Ascending aorta (tissue), 2 donors: ENCODE measurements around the gene EIF4E2. TPM values are rescaled to one million over a fixed set of nuclear protein-coding genes. Genes with fewer than 3 reads are reported as not detected.
"Not testable (repeated sequence)": the region's sequence is repeated elsewhere in the genome, so short reads cannot be mapped to it uniquely, and the experiment has no call there.

Source experiments
- DNase-seq, 2 donors: peaks; one replicate each; pipeline ENCODE4 v3.0.0-alpha.2; 2019; ENCODE audit warnings: low spot score in 2 of 2
- H3K27ac ChIP-seq, 2 donors: fragments of 200-600 bp; sonication (generic); one replicate each; pipeline ENCODE4 v1.5.1; 2016 to 2017; ENCODE audit warnings: mild to moderate bottlenecking in 1 of 2
- H3K27me3 ChIP-seq: fragments of 200-600 bp; sonication (generic); one replicate; pipeline ENCODE4 v1.5.1; 2017
- H3K36me3 ChIP-seq, 2 donors: fragments of 200-600 bp; sonication (generic); one replicate each; pipeline ENCODE4 v1.5.1; 2016
- H3K4me1 ChIP-seq, 2 donors: fragments of 200-600 bp; sonication (generic); one replicate each; pipeline ENCODE4 v1.5.1; 2016 to 2017; ENCODE audit warnings: mild to moderate bottlenecking in 1 of 2
- H3K4me3 ChIP-seq, 2 donors: fragments of 200-600 bp; sonication (generic); one replicate each; pipeline ENCODE4 v1.5.1; 2016 to 2017; ENCODE audit warnings: mild to moderate bottlenecking in 1 of 2
- H3K9me3 ChIP-seq, 2 donors: fragments of 200-600 bp; sonication (generic); one replicate each; pipeline ENCODE4 v1.5.1; 2016
- intact Hi-C: fragments of 100-400 bp; cut with DNase I; formaldehyde crosslinking; loops from one replicate; pipeline ENCODE4 v1.15.1; 2023
- total RNA-seq: library from RNA; depleted of rRNA; stranded (reverse); fragments of >200 nt; gene quantifications from one replicate; pipeline ENCODE4 v1.1.0, GENCODE V29; 2016
- TF ChIP-seq, protein P1 (sequence below), 3 experiments: fragments of 200-600 bp in 2 of 3; fragments of 450-650 bp in 1 of 3; sonication (generic) in 2 of 3; IDR thresholded peaks; one replicate each; pipeline ENCODE4 v1.5.1; 2016 to 2019; ENCODE audit warnings: antibody characterized with exemption in 3 of 3, mild to moderate bottlenecking in 1 of 3, moderate library complexity in 1 of 3

The EIF4E2 gene
- total RNA-seq, 1 donor from 2014 or later, result 16.7 TPM

DNA sequence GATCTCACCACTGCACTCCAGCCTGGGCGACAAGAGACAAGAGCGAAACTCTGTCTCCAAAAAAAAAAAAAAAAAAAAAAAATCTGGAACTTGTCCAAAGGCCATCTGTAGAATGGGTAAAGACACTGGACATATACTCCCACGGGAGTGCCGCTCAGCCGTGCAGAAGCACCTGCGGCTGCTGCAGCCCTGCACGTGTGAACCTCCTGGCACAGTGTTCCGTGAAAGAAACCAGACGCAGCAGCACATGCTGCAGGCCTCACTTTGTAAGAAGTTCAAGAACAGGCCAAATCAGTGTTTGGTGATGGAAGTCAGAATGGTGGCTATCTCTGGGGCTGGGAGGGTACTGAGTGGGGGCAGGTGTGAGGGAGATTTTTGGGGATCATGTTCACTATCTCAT is 18.1 kb upstream of the EIF4E2 start:
- no peaks in the 10 kb centered on the region for H3K9me3 ChIP-seq
- intact Hi-C loops, result no loop called here
- H3K4me3 ChIP-seq, result no peak overlapping the region
- no peaks in the 10 kb centered on the region for H3K27me3 ChIP-seq
- TF ChIP-seq, protein P1, sequence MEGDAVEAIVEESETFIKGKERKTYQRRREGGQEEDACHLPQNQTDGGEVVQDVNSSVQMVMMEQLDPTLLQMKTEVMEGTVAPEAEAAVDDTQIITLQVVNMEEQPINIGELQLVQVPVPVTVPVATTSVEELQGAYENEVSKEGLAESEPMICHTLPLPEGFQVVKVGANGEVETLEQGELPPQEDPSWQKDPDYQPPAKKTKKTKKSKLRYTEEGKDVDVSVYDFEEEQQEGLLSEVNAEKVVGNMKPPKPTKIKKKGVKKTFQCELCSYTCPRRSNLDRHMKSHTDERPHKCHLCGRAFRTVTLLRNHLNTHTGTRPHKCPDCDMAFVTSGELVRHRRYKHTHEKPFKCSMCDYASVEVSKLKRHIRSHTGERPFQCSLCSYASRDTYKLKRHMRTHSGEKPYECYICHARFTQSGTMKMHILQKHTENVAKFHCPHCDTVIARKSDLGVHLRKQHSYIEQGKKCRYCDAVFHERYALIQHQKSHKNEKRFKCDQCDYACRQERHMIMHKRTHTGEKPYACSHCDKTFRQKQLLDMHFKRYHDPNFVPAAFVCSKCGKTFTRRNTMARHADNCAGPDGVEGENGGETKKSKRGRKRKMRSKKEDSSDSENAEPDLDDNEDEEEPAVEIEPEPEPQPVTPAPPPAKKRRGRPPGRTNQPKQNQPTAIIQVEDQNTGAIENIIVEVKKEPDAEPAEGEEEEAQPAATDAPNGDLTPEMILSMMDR (IDR thresholded peaks at IDR 0.05), result no peak
- no peak for DNase-seq
- no peaks in the 10 kb centered on the region for H3K36me3 ChIP-seq
- H3K27ac ChIP-seq, result no peak overlapping the region
- no peaks in the 10 kb centered on the region for H3K4me1 ChIP-seq

DNA sequence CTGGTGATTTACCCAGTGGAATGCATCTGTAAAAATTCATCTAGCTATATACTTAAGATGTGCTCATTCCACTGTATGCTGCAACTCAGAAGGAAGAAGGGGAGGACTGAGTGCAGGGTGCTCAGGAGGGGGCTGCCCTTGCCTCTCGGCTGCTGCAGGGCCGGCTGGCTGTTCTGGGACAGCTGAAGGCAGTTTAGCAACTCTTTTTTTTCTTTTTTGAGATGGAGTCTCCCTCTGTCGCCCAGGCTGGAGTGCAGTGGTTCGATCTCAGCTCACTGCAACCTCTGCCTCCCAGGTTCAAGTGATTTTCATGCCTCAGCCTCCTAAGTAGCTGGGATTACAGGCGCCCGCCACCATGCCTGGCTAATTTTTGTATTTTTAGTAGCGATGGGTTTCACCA is 17.7 kb upstream of the EIF4E2 start:
- H3K27ac ChIP-seq, DNase-seq, H3K9me3 ChIP-seq, intact Hi-C loops, H3K27me3 ChIP-seq, H3K4me3 ChIP-seq, H3K36me3 ChIP-seq, H3K4me1 ChIP-seq: not testable (repeated sequence)

DNA sequence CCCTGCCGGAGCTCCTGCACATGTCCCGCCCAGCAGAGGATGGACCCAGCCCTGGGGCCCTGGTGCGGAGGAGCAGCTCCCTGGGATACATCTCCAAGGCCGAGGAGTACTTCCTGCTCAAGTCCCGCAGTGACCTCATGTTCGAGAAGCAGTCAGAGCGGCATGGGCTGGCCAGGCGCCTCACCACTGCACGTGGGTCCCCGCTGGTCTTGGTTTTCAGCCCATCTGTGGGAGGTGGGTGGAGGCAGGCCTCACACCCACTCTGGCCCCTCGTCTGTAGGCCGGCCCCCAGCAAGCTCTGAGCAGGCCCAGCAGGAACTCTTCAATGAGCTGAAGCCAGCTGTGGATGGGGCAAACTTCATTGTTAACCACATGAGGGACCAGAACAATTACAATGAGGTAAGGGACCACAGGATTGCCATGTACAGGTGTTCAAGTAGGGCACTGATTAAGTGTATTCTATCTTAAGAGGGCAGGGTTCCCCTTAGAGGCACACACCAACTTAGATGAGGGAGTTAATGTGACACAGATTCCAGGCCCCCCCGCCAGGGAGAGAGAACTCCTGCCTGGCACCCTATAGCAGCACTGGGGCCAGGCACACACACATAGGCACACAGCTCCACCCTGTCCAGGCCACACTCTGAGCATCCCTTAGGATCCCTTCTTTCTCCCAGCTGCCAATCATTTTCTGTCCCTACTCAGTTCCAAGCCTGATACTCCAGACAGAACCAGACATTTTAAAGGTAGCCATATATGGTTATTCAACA is 16.4 kb upstream of the EIF4E2 start:
- H3K27me3 ChIP-seq, result no peaks in the 10 kb centered on the region

DNA sequence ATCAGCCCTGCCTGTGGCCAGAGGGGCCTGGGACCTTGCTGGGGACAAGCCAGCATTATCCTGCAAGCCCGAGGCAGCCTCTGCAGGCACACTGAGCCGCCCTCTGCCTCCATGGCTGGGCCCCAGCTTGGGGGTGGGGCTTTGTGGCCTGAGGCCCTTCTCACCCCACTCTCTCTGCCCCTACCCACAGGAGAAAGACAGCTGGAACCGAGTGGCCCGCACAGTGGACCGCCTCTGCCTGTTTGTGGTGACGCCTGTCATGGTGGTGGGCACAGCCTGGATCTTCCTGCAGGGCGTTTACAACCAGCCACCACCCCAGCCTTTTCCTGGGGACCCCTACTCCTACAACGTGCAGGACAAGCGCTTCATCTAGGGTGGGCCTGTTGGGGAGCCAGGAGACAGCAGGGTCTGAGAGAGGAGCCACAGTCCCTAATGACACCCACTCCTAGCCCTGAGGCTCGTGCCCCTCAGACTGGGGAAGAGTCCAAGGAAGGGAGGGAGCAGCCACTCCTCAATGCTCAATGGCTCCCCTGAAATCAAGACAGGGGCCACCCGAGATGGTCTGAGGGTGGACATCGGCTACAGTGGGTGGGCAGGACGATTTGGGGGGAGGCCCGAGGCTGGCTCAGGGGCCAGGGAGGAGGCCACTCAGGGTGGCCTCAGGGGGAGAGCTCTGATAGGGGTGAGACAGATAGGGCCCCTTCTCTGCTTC is 15.4 kb upstream of the EIF4E2 start:
- DNase-seq, result no peak
- no peak overlapping the region for H3K4me3 ChIP-seq
- H3K9me3 ChIP-seq, result no peaks in the 10 kb centered on the region
- TF ChIP-seq, protein P1 (IDR thresholded peaks at IDR 0.05), result no peak
- no peaks in the 10 kb centered on the region for H3K27me3 ChIP-seq
- no peaks in the 10 kb centered on the region for H3K4me1 ChIP-seq
- H3K27ac ChIP-seq, result no peak overlapping the region
- intact Hi-C loops, result no loop called here
- no peaks in the 10 kb centered on the region for H3K36me3 ChIP-seq

More for the DNA sequence above, 16.4 kb upstream of the EIF4E2 start:
- Histone ChIP-seq H3K9me3 (no peaks in the 10 kb centered on the region), H3K4me1 (no peaks in the 10 kb centered on the region), H3K36me3 (no peaks in the 10 kb centered on the region), H3K4me3 (no peak overlapping the region), H3K27ac (no peak overlapping the region)
- intact Hi-C loops, result no loop called here
- DNase-seq, result no peak
- TF ChIP-seq, protein P1 (IDR thresholded peaks at IDR 0.05), result no peak

DNA sequence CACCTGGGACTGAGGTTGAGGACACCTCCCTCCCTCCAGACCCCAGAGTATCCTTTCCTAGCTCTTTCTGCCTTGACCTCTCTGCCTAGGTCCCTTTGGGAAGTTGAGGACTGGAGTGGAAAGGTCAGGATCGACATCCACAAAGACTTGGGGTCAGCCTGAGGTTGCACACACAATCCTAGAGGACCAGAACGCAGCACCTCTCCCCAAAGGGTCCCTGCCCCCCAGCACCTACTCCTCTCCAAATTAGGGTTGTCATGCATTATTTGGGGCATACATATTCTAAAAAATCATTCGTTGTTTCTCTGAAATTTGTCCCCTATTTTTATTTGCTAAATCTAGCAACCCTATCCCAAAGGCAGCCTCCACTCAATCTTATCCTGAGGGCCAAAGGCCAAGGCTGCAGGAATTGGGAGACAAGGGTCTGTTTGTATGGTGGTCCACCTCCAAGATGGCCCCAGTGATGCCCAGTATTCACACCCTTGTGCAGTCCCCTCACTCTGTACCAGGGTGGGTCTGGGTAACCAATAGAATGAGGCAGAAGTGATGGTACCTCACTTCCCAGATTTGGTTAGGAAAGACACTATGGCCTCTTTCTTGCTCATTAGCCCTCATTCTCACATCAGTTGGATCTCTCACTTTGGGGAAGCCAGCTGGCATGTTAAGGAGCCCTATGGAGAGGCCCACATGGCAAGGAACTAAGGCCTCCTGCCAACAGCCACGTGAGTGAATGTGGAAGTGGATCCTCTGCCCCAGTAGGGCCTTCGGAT is 14.5 kb upstream of the EIF4E2 start:
- TF ChIP-seq, protein P1 (IDR thresholded peaks at IDR 0.05), result no peak
- Histone ChIP-seq H3K36me3 (no peaks in the 10 kb centered on the region), H3K4me3 (no peak overlapping the region), H3K9me3 (no peaks in the 10 kb centered on the region), H3K27me3 (no peaks in the 10 kb centered on the region), H3K4me1 (no peaks in the 10 kb centered on the region), H3K27ac (no peak overlapping the region)
- intact Hi-C loops, result no loop called here
- DNase-seq, result no peak

DNA sequence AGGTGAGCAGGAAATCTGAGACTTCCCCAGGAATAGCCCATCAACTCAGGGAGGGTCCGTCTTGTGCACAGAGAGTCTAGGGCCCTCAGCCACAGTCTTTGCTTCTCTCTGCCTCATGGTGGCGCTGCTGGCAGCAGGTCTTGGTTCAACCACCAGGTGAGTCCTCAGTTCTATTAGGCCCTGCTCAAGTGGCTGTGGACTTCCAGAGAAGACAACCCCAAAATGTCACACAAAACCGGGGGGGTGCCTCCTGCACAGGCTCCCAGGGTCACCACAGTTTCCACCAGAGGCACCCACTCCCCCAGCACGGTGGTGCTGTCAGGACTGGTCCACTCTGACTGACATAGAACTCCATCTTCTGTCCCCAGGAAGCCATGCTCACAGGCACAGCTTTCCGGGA is 13.4 kb upstream of the EIF4E2 start:
- peak in 1 of 2 donors; percentile 39 for DNase-seq
- Histone ChIP-seq H3K9me3 (no peaks in the 10 kb centered on the region), H3K4me3 (no peak overlapping the region), H3K4me1 (no peaks in the 10 kb centered on the region), H3K27ac (no peak overlapping the region), H3K27me3 (no peaks in the 10 kb centered on the region), H3K36me3 (no peaks in the 10 kb centered on the region)
- intact Hi-C loops, result no loop called here
- TF ChIP-seq, protein P1 (IDR thresholded peaks at IDR 0.05), result no peak
